Measurements from ENCODE around the gene LCLAT1.

LCLAT1 gene

GRCh38 chr2:30655660-30656059, 208.6 kb downstream of the LCLAT1 start:
- H3K27me3 ChIP-seq (replicated peaks; ENCODE audit: control insufficient read depth, insufficient read depth, low read length) = no peaks in the 10 kb centered on the region; the same call in 1 of the 2 replicates
- DNase-seq (ENCODE audit: extremely low read depth, insufficient read length) = no peak
- TF ChIP-seq CTCF (IDR thresholded peaks at IDR 0.05; ENCODE audit: insufficient read depth, low read length, poor library complexity, severe bottlenecking) = no peak
- H3K4me3 ChIP-seq (replicated peaks; ENCODE audit: low read depth, low read length) = no peak overlapping the region
- H3K36me3 ChIP-seq (ENCODE audit: control insufficient read depth, insufficient read depth, low read length) = no peaks in the 10 kb centered on the region

- Histone ChIP-seq H3K4me3 (replicated peaks; ENCODE audit: low read depth, low read length) (no peak overlapping the region), H3K36me3 (ENCODE audit: control insufficient read depth, insufficient read depth, low read length) (no peaks in the 10 kb centered on the region), H3K27me3 (replicated peaks; ENCODE audit: control insufficient read depth, insufficient read depth, low read length) (no peaks in the 10 kb centered on the region; the same call in 1 of the 2 replicates)
- TF ChIP-seq CTCF (IDR thresholded peaks at IDR 0.05; ENCODE audit: insufficient read depth, low read length, poor library complexity, severe bottlenecking) = no peak
- no peak for DNase-seq (ENCODE audit: extremely low read depth, insufficient read length)
Measured at GRCh38 chr2:30656079-30656478, 209.0 kb downstream of the LCLAT1 start.

GRCh38 chr2:30661173-30662107, 214.4 kb downstream of the LCLAT1 start:
- Histone ChIP-seq H3K27me3 (replicated peaks; ENCODE audit: control insufficient read depth, insufficient read depth, low read length) (no peaks in the 10 kb centered on the region), H3K4me3 (replicated peaks; ENCODE audit: low read depth, low read length) (no peak overlapping the region), H3K36me3 (ENCODE audit: control insufficient read depth, insufficient read depth, low read length) (no peaks in the 10 kb centered on the region)
- TF ChIP-seq CTCF (IDR thresholded peaks at IDR 0.05; ENCODE audit: insufficient read depth, low read length, poor library complexity, severe bottlenecking) = no peak
- DNase-seq (ENCODE audit: extremely low read depth, insufficient read length) = no peak

- H3K36me3 ChIP-seq (ENCODE audit: control insufficient read depth, insufficient read depth, low read length) = no peaks in the 10 kb centered on the region
- no peak for DNase-seq (ENCODE audit: extremely low read depth, insufficient read length)
- H3K27me3 ChIP-seq (replicated peaks; ENCODE audit: control insufficient read depth, insufficient read depth, low read length) = no peaks in the 10 kb centered on the region
- no peak overlapping the region for H3K4me3 ChIP-seq (replicated peaks; ENCODE audit: low read depth, low read length)
- TF ChIP-seq CTCF (IDR thresholded peaks at IDR 0.05; ENCODE audit: insufficient read depth, low read length, poor library complexity, severe bottlenecking) = no peak
Measured at GRCh38 chr2:30662268-30663131, 215.5 kb downstream of the LCLAT1 start.

GRCh38 chr2:30663321-30663720, 216.3 kb downstream of the LCLAT1 start:
- Histone ChIP-seq H3K4me3 (replicated peaks; ENCODE audit: low read depth, low read length) (no peak overlapping the region), H3K36me3 (ENCODE audit: control insufficient read depth, insufficient read depth, low read length) (no peaks in the 10 kb centered on the region), H3K27me3 (replicated peaks; ENCODE audit: control insufficient read depth, insufficient read depth, low read length) (no peaks in the 10 kb centered on the region)
- no peak for TF ChIP-seq CTCF (IDR thresholded peaks at IDR 0.05; ENCODE audit: insufficient read depth, low read length, poor library complexity, severe bottlenecking)
- DNase-seq (ENCODE audit: extremely low read depth, insufficient read length) = no peak
